ENCODE data around the gene PLXNA4.

- TF ChIP-seq CTCF (optimal IDR thresholded peaks at IDR 0.05 in 1 of 3, IDR thresholded peaks at IDR 0.05 in 1 of 3, conservative IDR thresholded peaks at IDR 0.05 in 1 of 3; ENCODE audit: extremely low read depth in 1 of 3, insufficient read depth in 2 of 3, low read length in 3 of 3) (no peak), EZH2 (IDR thresholded peaks at IDR 0.05; ENCODE audit: low read length) (no peak)
Observed at GRCh38 chr7:132463922-132464321, 112.3 kb downstream of the PLXNA4 start.

All from keratinocyte (primary cell).